Measurements from ENCODE around the gene ZCCHC4.
"Not testable (repeated sequence)": the region's sequence is repeated elsewhere in the genome, so short reads cannot be mapped to it uniquely, and the experiment has no call there.

The ZCCHC4 gene

DNA sequence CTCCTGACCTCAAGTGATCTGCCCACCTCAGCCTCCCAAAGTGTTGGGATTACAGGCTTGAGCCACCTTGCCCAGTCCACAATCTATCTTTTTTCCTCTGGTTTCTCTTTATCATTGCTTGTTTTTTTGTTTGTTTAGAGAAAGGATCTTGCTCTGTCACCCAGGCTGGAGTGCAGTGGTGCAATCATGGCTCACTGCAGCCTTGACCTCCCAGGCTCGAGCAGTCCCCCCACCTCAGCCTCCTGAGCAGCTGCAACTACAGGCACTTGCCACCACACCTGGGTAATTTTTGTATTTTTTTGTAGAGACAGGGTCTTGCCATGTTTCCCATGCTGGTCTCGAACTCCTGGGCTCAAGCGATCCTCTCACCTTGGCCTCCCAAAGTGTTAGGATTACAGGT lies 15.9 kb downstream of the ZCCHC4 start:
- DNase-seq, result not testable (repeated sequence)

GRCh38 chr4:25330335-25330734 lies 17.8 kb downstream of the ZCCHC4 start:
- no peak for DNase-seq

GRCh38 chr4:25330905-25331808 lies 18.6 kb downstream of the ZCCHC4 start:
- no peak for DNase-seq

DNA sequence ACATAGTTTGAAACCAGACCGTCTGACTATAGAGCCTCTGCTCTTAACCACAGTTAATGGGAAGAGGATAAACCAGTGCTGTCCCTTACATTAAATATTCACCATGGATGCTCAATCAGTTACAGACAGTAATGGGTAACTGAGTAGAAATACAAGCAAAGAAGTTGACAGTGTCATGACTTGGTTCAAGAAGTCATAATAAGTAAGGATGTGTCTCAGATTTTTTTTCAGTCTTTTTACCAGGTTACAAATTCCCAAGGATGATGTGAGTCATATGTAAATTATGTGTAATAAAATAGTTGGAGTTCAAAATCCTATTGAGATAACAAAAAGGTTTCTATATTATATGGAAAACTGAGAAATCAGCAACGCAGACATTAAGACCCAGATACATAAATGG lies 31.1 kb downstream of the ZCCHC4 start:
- DNase-seq, result no peak

- peak; percentile 21 for DNase-seq
Measured at GRCh38 chr4:25345744-25346143, 33.2 kb downstream of the ZCCHC4 start.

GRCh38 chr4:25346913-25347312 lies 34.3 kb downstream of the ZCCHC4 start:
- no peak for DNase-seq

- peak; percentile 3 for DNase-seq
Measured at GRCh38 chr4:25347473-25347872, 34.9 kb downstream of the ZCCHC4 start.

DNA sequence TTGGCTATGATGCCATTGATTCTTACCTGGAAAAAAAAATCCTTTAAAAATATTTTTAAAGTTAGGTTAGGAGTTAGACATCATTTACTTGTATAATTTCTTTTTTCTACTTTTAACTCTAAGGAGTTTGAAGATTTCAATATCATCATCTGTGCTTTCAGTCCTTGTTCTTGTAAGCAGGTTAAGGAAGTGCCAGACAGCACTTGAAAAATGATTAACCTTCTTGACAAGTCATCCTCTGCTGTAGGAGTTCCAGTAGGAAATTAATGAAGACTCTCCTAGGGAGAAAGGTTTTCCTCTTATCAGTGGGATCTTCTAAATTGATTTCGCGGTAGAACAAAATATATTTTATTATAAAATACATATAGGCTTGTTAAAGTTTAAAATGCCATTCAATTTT lies 35.4 kb downstream of the ZCCHC4 start:
- peak; percentile 3 for DNase-seq

DNA sequence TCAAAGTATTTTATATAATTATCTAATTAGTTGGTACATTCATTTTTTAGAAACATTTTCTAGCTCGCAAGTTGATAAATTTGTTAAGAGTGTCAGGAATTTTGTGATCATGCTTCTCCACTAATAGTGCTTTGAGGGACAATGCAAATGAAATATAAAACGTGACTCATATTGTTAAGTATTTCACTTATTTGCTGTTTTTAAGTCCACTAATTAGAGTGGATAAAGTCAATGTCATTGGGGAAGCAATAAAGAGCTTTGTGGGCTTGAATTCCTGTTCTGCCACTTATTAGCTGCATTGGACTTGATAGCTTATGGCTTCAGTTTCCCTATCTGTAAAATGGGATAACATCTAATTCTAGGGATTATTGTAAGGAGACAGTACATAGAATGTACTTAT lies 38.0 kb downstream of the ZCCHC4 start:
- DNase-seq, result no peak

DNA sequence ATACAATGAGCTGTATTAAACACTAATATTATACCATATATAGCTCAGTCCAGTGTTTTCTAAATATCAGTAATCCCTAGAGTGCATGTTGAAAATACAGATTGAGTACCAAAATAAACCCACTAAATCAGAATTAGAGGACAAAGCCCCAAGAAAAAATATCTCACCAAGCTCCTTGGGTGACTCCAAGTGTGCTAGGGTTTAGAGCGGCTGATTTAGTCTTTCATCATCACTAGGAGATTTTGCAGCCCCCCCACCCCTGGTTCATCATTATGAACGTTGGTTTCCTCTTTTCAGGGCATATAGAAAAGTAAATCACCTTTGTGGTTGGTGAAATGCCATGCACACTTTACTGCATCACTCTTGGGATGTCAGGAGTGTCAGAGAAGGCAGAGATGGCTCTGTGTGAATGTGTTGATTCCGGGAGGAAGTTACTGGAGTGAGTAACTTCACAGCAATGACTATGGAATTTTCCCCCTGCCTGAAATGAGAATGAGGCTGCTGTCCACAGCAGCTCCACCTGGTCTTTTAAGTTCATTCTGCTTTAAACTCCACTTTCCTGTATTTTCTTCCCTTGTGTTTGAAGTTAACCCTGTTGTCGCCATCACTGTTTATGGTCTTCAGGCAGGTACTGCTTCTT lies 39.3 kb downstream of the ZCCHC4 start:
- DNase-seq, result no peak

- peak; percentile 15 for DNase-seq
Measured at GRCh38 chr4:25356068-25356467, 43.5 kb downstream of the ZCCHC4 start.

- DNase-seq, result peak; percentile 54
Measured at GRCh38 chr4:25358515-25359275, 46.1 kb downstream of the ZCCHC4 start.

GRCh38 chr4:25361253-25361652 lies 48.7 kb downstream of the ZCCHC4 start:
- peak; percentile 56 for DNase-seq

DNA sequence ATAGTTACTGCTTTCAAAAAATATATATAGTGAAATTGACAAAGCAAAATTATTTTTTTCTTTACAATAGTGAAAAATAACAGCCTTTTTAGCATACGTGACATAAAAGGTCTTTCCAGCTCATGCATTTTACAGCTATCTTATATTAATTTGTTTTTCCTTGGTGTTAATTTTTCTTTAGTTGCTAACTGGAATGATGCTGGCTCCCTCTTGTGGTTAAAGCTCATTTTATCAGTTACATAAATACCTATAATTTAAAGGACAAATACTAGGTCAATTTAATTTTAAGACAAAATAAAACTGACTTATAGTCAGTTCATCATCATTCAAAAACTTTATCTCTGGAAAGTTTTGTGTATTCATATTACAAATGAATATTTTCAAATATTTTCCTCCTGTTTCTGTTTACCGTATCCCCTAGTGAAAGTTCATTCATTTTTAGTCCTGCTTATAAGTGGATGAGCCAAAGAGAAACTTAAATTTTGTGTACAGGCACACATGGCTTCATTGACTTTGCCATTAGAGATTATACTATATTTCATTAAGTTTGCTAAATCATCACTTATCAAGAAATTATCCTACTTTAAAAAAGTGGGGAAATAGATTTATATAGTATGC lies 54.5 kb downstream of the ZCCHC4 start:
- DNase-seq, result peak; percentile 39

- DNase-seq, result no peak
Measured at GRCh38 chr4:25367877-25368276, 55.3 kb downstream of the ZCCHC4 start.

GRCh38 chr4:25368315-25368714 lies 55.7 kb downstream of the ZCCHC4 start:
- no peak for DNase-seq

DNA sequence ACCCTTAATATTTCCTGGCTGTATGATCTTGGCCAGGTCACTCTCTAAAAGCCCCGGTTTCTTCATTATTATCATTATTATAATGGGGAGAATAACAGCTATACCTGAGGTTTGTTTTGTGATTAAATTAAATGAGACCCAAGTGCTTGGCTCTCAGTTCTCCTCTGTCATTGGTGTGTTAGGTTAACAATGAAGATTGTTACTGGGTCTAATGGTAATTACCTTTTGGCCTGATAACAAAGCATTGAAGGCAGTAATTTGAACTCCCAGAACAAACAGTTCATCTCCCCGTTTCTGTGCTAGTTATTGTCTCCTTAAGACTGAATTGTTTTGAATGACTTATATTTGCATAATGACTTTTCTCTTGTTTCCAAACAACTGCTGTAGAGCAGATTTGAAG lies 57.7 kb downstream of the ZCCHC4 start:
- DNase-seq, result peak; percentile 65

GRCh38 chr4:25372549-25372948 lies 60.0 kb downstream of the ZCCHC4 start:
- not testable (repeated sequence) for DNase-seq

DNA sequence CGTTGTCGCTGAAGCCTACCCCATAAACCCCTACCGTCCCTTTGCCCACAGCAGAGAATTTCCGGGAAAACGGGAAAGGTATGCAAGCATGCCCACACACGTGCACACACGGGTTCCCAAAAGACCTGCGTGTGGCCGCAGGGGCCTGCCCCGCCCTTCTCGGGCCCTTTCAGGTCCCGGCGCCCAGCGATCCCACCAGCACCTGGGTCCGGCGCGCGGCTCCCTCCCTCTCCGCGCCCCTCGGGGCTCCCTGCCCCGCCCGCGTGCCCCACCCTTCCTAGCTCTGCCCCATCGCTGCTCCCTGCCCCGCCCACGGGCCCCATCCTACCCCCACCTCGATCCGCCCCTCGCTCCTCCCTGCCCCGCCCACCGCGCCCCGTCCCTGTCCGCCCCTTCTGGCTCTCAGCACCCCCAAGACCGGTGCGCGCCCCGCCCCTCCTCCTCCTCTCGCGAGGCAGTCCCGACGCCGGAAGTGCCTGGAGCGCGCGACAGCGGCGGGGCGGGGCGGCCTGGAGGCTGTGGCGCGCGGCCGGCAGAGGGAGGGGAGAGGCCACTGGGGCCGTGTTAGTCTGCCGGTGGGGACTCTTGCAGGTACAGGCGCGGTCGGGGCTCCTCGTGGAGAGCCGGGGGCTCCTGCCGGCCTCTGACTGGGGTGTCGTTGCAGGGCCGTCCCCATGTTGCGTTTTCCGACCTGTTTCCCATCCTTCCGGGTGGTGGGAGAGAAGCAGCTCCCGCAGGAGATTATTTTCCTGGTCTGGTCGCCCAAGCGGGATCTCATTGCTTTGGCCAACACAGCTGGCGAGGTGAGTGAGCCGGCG lies 64.4 kb downstream of the ZCCHC4 start, which contains the start of gene ANAPC4:
TSS of gene ANAPC4 (plus strand) at position 510 of the 818 bp plus-strand sequence. CDS start at position 675, 165 bp downstream.
- peak; percentile 94 for DNase-seq

DNA sequence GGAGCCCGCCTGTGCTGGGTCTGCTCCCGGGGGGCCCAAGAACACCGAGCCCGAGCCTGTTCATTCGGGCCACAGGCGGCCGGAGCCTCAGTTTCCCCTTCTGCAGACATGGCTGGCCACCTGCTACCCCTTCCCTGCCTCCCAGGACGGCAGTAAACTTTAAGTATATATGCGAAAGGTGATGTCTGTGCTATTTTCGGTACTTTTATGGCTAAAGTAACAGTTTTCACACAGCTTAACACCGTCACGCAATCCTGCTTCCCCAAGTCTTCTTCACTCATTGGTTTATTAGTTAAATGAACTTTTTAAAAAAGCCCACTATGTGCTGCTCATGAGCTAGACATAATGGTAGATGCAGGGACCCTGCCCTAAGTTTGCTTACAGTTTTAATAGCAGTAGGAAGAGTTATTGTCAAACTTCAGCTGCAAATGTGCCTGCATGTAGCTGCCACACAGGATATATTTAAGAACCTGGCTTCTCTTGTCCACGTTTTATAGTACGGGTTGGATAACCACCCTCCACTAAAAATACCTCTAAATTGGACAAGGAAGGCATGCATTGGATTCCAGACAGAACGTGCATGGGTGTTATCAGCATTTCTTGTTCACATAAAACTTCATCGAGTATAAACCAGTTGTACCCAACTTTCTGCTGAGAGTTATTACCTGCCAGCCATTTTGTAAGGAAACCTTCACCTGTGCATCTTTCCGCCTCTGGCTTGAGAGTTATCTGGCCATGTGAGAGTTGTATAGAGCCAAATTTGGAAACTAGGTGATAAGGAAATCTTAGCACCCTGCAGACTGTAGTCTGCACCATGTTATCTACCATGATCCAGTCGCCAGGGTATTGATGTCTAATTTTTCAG lies 65.2 kb downstream of the ZCCHC4 start:
- peak; percentile 10 for DNase-seq

- DNase-seq, result no peak
Measured at GRCh38 chr4:25378437-25378743, 65.8 kb downstream of the ZCCHC4 start.

Data from NCI-H69 (cell line).